H9 (cell line): ENCODE data around the gene VEGFC. TPM values are rescaled to one million over a fixed set of nuclear protein-coding genes. Genes with fewer than 3 reads are reported as not detected.

Experiments
- DNase-seq: peaks from one replicate; pipeline ENCODE4 v3.0.0-alpha.2; 2017
- H2AFZ ChIP-seq: one replicate; pipeline ENCODE4 v1.6.1; 2013; ENCODE audit warnings: mild to moderate bottlenecking, low read length, control low read depth, moderate library complexity
- H2AK5ac ChIP-seq: 2 replicates; pipeline ENCODE4 v1.6.1; 2013; ENCODE audit warnings: low read length, control low read depth, mixed read lengths; ENCODE audit not compliant: insufficient read length
- H2BK120ac ChIP-seq: one replicate; pipeline ENCODE4 v1.6.1; 2013; ENCODE audit warnings: low read depth, mild to moderate bottlenecking, low read length, control low read depth, inconsistent platforms; ENCODE audit not compliant: poor library complexity, severe bottlenecking
- H2BK12ac ChIP-seq: 2 replicates; pipeline ENCODE4 v1.6.1; 2013; ENCODE audit warnings: low read length, control low read depth, mixed read lengths, low read depth; ENCODE audit not compliant: insufficient read length
- H2BK15ac ChIP-seq: 2 replicates; pipeline ENCODE4 v1.6.1; 2013; ENCODE audit warnings: low read depth, low read length, control low read depth
- H2BK20ac ChIP-seq: one replicate; pipeline ENCODE4 v1.6.1; 2013; ENCODE audit warnings: low read depth, mild to moderate bottlenecking, low read length, control low read depth, inconsistent platforms; ENCODE audit not compliant: poor library complexity, severe bottlenecking
- H2BK5ac ChIP-seq: 2 replicates; pipeline ENCODE4 v1.6.1; 2013; ENCODE audit warnings: low read length, control low read depth, mixed read lengths; ENCODE audit not compliant: insufficient read length
- H3K14ac ChIP-seq: 2 replicates; pipeline ENCODE4 v1.6.1; 2013; ENCODE audit warnings: low read length, control low read depth; ENCODE audit not compliant: insufficient read depth
- H3K18ac ChIP-seq: 2 replicates; pipeline ENCODE4 v1.6.1; 2013; ENCODE audit warnings: low read depth, mild to moderate bottlenecking, mixed read lengths, low read length, control low read depth; ENCODE audit not compliant: insufficient read length
- H3K23ac ChIP-seq: 2 replicates; pipeline ENCODE4 v1.6.1; 2013; ENCODE audit warnings: low read length, control low read depth, mixed read lengths, low read depth; ENCODE audit not compliant: insufficient read length
- H3K23me2 ChIP-seq: 2 replicates; pipeline ENCODE4 v1.6.1; 2013; ENCODE audit warnings: low read depth, mild to moderate bottlenecking, mixed read lengths, low read length, control low read depth; ENCODE audit not compliant: insufficient read length, poor library complexity, severe bottlenecking
- H3K27ac ChIP-seq: 2 replicates; pipeline ENCODE4 v1.5.1; 2013; ENCODE audit warnings: low read length, control low read depth, mixed read lengths, low read depth; ENCODE audit not compliant: insufficient read length
- H3K27me3 ChIP-seq: 2 replicates; pipeline ENCODE4 v1.6.1; 2013; ENCODE audit warnings: low read length, control low read depth, inconsistent platforms; ENCODE audit not compliant: insufficient read depth
- H3K4ac ChIP-seq: 2 replicates; pipeline ENCODE4 v1.6.1; 2013; ENCODE audit warnings: low read depth, mild to moderate bottlenecking, control low read depth, inconsistent platforms, low read length, moderate library complexity
- H3K4me1 ChIP-seq: 2 replicates; pipeline ENCODE4 v1.6.1; 2013; ENCODE audit warnings: low read length, control low read depth, inconsistent platforms; ENCODE audit not compliant: insufficient read depth
- H3K4me2 ChIP-seq: 2 replicates; pipeline ENCODE4 v1.6.1; 2013; ENCODE audit warnings: low read length, control low read depth, mixed read lengths; ENCODE audit not compliant: insufficient read length, insufficient read depth
- H3K56ac ChIP-seq: 2 replicates; pipeline ENCODE4 v1.6.1; 2013; ENCODE audit warnings: low read depth, mild to moderate bottlenecking, mixed read lengths, low read length, control low read depth; ENCODE audit not compliant: insufficient read length
- H3K79me1 ChIP-seq: 2 replicates; pipeline ENCODE4 v1.6.1; 2013; ENCODE audit warnings: low read depth, mild to moderate bottlenecking, moderate library complexity, low read length, control low read depth, inconsistent platforms; ENCODE audit not compliant: insufficient read depth, poor library complexity, severe bottlenecking
- H3K79me2 ChIP-seq: 2 replicates; pipeline ENCODE4 v1.6.1; 2013; ENCODE audit warnings: low read length, control low read depth, inconsistent platforms; ENCODE audit not compliant: insufficient read depth
- H3K9ac ChIP-seq: 2 replicates; pipeline ENCODE4 v1.6.1; 2013; ENCODE audit warnings: low read length, control low read depth, mixed read lengths; ENCODE audit not compliant: insufficient read length; ENCODE audit errors: extremely low read depth
- H3K9me3 ChIP-seq: one replicate; pipeline ENCODE4 v1.6.1; 2013; ENCODE audit warnings: low read depth, low read length, inconsistent platforms; ENCODE audit not compliant: control insufficient read depth
- H3T11ph ChIP-seq: one replicate; pipeline ENCODE4 v1.6.1; 2013; ENCODE audit warnings: mild to moderate bottlenecking, low read length, control low read depth, inconsistent platforms
- H4K20me1 ChIP-seq: one replicate; pipeline ENCODE4 v1.6.1; 2013; ENCODE audit not compliant: control insufficient read depth, insufficient read length, insufficient read depth
- H4K5ac ChIP-seq: 2 replicates; pipeline ENCODE4 v1.6.1; 2013; ENCODE audit warnings: low read depth, mild to moderate bottlenecking, mixed read lengths, low read length, control low read depth; ENCODE audit not compliant: insufficient read length
- H4K8ac ChIP-seq: replicated peaks from 2 replicates; pipeline ENCODE4 v1.6.1; 2013; ENCODE audit warnings: low read length, control low read depth, mixed read lengths, low read depth; ENCODE audit not compliant: insufficient read length
- H4K91ac ChIP-seq: 2 replicates; pipeline ENCODE4 v1.6.1; 2013; ENCODE audit warnings: low read depth, mild to moderate bottlenecking, moderate library complexity, mixed read lengths, low read length, control low read depth; ENCODE audit not compliant: insufficient read length
- H3K27ac Mint-ChIP-seq, 3 experiments: 2 replicates in 2 of 3; 3 replicates in 1 of 3; pipeline ENCODE4 v1.8.0; 2020 to 2021; ENCODE audit warnings: mixed read lengths in 3 of 3, mild to moderate bottlenecking in 1 of 3, moderate library complexity in 1 of 3
- H3K27me3 Mint-ChIP-seq: 2 replicates; pipeline ENCODE4 v1.8.0; 2021; ENCODE audit warnings: low read depth, mild to moderate bottlenecking, moderate library complexity, mixed read lengths
- H3K36me3 Mint-ChIP-seq, 3 experiments: 2 replicates in 2 of 3; 3 replicates in 1 of 3; pipeline ENCODE4 v1.8.0; 2020 to 2021; ENCODE audit warnings: low read depth in 3 of 3, mixed read lengths in 3 of 3; ENCODE audit not compliant: insufficient read depth in 1 of 3
- H3K4me1 Mint-ChIP-seq, 2 experiments: 2 replicates each; pipeline ENCODE4 v1.8.0; 2020; ENCODE audit warnings: mixed read lengths in 2 of 2
- H3K4me3 Mint-ChIP-seq, 2 experiments: 2 replicates in 1 of 2; 3 replicates in 1 of 2; pipeline ENCODE4 v1.8.0; 2020 to 2021; ENCODE audit warnings: mild to moderate bottlenecking in 2 of 2, mixed read lengths in 2 of 2, moderate library complexity in 1 of 2
- H3K9me3 Mint-ChIP-seq, 2 experiments: 2 replicates in 1 of 2; 3 replicates in 1 of 2; pipeline ENCODE4 v1.8.0; 2020; ENCODE audit warnings: mild to moderate bottlenecking in 2 of 2, mixed read lengths in 2 of 2, moderate library complexity in 1 of 2
- WGBS: extraction: QIAGEN DNeasy Blood & Tissue Kit; methylation state at CpG from one replicate; pipeline ENCODE4 v1.1.7; 2013; ENCODE audit warnings: missing lambda C conversion rate, low lambda C conversion rate, mixed read lengths; ENCODE audit not compliant: insufficient read length; ENCODE audit errors: extremely low coverage; 5-methylcytosine and 5-hydroxymethylcytosine counted together
- total RNA-seq: library from RNA; stranded (reverse); gene quantifications from 2 replicates; pipeline ENCODE4 v1.2.1, GENCODE V29; 2021
- TF ChIP-seq, protein P1 (sequence below): fragments of 200-600 bp; sonication (generic); conservative IDR thresholded peaks from 3 replicates; pipeline ENCODE4 v1.8.0; 2021; ENCODE audit warnings: antibody characterized with exemption, mild to moderate bottlenecking

VEGFC gene
- total RNA-seq, 1 experiment from 2014 or later, result 0.46 TPM

DNA sequence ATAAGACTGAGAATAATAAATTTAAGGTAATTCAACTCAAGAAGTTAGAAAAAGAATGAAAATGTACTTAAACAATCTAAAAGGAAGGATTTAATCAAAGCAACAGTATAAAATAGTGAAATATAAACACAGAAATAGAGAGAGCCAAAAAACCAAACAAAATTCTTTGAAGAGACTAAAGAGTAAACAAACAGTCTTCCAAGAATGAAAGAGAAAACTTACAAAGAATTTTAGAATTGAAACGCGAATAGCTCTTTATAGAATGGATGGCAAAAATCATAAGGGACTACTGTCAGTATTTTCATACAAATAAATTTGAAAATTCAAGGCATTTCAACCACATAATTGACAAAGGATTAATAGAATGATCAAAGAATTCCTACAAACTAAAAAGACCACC is 41.7 kb downstream of the VEGFC start:
- Histone ChIP-seq H3K4ac (no peak overlapping the region), H3T11ph (no peak overlapping the region), H3K27me3 (no peaks in the 10 kb centered on the region), H3K14ac (no peak overlapping the region), H3K9ac (no peak overlapping the region), H3K4me1 (no peaks in the 10 kb centered on the region; the same call in 1 of the 2 replicates), H3K9me3 (no peaks in the 10 kb centered on the region), H4K5ac (no peak overlapping the region), H2BK5ac (no peak overlapping the region), H4K20me1 (no peaks in the 10 kb centered on the region), H2AK5ac (no peak overlapping the region), H2BK20ac (no peak overlapping the region), H2BK12ac (no peak overlapping the region), H4K91ac (no peak overlapping the region), H3K79me1 (no peaks in the 10 kb centered on the region), H3K23me2 (no peaks in the 10 kb centered on the region), H3K23ac (no peak overlapping the region), H3K79me2 (no peaks in the 10 kb centered on the region), H2BK15ac (no peak overlapping the region), H3K56ac (no peak overlapping the region), H3K27ac (no peak overlapping the region), H2AFZ (no peak overlapping the region), H2BK120ac (no peak overlapping the region), H3K4me2 (no peak overlapping the region), H3K18ac (no peak overlapping the region), H4K8ac (no peak overlapping the region)
- DNase-seq, result no peak
- H3K27me3 Mint-ChIP-seq, result no peaks in the 10 kb centered on the region
- no peak overlapping the region for H3K4me3 Mint-ChIP-seq
- H3K9me3 Mint-ChIP-seq, result no peaks in the 10 kb centered on the region
- no CpG with 5 or more reads among the region's 2 CpGs for WGBS
- H3K36me3 Mint-ChIP-seq, result no peaks in the 10 kb centered on the region
- TF ChIP-seq, protein P1, sequence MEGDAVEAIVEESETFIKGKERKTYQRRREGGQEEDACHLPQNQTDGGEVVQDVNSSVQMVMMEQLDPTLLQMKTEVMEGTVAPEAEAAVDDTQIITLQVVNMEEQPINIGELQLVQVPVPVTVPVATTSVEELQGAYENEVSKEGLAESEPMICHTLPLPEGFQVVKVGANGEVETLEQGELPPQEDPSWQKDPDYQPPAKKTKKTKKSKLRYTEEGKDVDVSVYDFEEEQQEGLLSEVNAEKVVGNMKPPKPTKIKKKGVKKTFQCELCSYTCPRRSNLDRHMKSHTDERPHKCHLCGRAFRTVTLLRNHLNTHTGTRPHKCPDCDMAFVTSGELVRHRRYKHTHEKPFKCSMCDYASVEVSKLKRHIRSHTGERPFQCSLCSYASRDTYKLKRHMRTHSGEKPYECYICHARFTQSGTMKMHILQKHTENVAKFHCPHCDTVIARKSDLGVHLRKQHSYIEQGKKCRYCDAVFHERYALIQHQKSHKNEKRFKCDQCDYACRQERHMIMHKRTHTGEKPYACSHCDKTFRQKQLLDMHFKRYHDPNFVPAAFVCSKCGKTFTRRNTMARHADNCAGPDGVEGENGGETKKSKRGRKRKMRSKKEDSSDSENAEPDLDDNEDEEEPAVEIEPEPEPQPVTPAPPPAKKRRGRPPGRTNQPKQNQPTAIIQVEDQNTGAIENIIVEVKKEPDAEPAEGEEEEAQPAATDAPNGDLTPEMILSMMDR, result no peak
- no peak overlapping the region for H3K27ac Mint-ChIP-seq
- no peaks in the 10 kb centered on the region; a peak in 1 of 4 replicates for H3K4me1 Mint-ChIP-seq
